ENCODE measurements around the gene KCNJ4. TPM values are rescaled to one million over a fixed set of nuclear protein-coding genes. Genes with fewer than 3 reads are reported as not detected.

The KCNJ4 gene
- total RNA-seq, 1 experiment from 2014 or later: 0.22 TPM

- intact Hi-C loops (cut with micrococcal nuclease; ENCODE audit: unreplicated experiment): no loop called here
- H3K9me2 ChIP-seq (ENCODE audit: insufficient read depth): no peaks in the 10 kb centered on the region
- no peaks in the 10 kb centered on the region for H3K9me3 ChIP-seq (ENCODE audit: insufficient read depth, low read depth)
- BruUV-seq (replicated peaks): no TSS peak
- no peaks in the 10 kb centered on the region for H3K79me2 ChIP-seq (ENCODE audit: low read depth)
- no peaks in the 10 kb centered on the region for H4K20me1 ChIP-seq (ENCODE audit: insufficient read depth)
- CTCF ChIA-PET: no interaction called here
- H3F3A ChIP-seq (ENCODE audit: insufficient read depth, low read depth): no peaks in the 10 kb centered on the region; the same call in 1 of the 2 replicates
- no peak for TF ChIP-seq EZH2 (IDR thresholded peaks at IDR 0.05; ENCODE audit: low read depth)
- no peak for TF ChIP-seq CTCF (conservative IDR thresholded peaks at IDR 0.05)
- no peak overlapping the region for H3K4me2 ChIP-seq
- no peaks in the 10 kb centered on the region for H3K36me3 ChIP-seq (ENCODE audit: low read depth)
- H3K27me3 ChIP-seq (ENCODE audit: insufficient read depth, low read depth): no peaks in the 10 kb centered on the region
- POLR2A ChIA-PET (ENCODE audit: unreplicated experiment): no interaction called here
- no peak for DNase-seq
- no peak overlapping the region for H3K4me3 ChIP-seq
- H3K4me1 ChIP-seq (replicated peaks; ENCODE audit: insufficient read depth): no peaks in the 10 kb centered on the region
- no peak overlapping the region for H2AFZ ChIP-seq
- no peak overlapping the region for H3K27ac ChIP-seq
Observed at GRCh38 chr22:38427465-38427864, 27.5 kb downstream of the KCNJ4 start.

- H3F3A ChIP-seq (ENCODE audit: insufficient read depth, low read depth): no peaks in the 10 kb centered on the region; the same call in 1 of the 2 replicates
- H3K27ac ChIP-seq: no peak overlapping the region
- ChIA-PET POLR2A (ENCODE audit: unreplicated experiment) (no interaction called here), CTCF (no interaction called here)
- no peaks in the 10 kb centered on the region for H4K20me1 ChIP-seq (ENCODE audit: insufficient read depth)
- no peak overlapping the region for H3K4me3 ChIP-seq
- no peaks in the 10 kb centered on the region for H3K9me2 ChIP-seq (ENCODE audit: insufficient read depth)
- H3K79me2 ChIP-seq (ENCODE audit: low read depth): no peaks in the 10 kb centered on the region
- H3K4me2 ChIP-seq: no peak overlapping the region
- TF ChIP-seq CTCF (conservative IDR thresholded peaks at IDR 0.05): no peak
- no peak for TF ChIP-seq EZH2 (IDR thresholded peaks at IDR 0.05; ENCODE audit: low read depth)
- BruUV-seq (replicated peaks): no TSS peak
- no peaks in the 10 kb centered on the region for H3K4me1 ChIP-seq (replicated peaks; ENCODE audit: insufficient read depth)
- no peaks in the 10 kb centered on the region for H3K9me3 ChIP-seq (ENCODE audit: insufficient read depth, low read depth)
- no peak overlapping the region for H2AFZ ChIP-seq
- intact Hi-C loops (cut with micrococcal nuclease; ENCODE audit: unreplicated experiment): no loop called here
- no peak for DNase-seq
- H3K27me3 ChIP-seq (ENCODE audit: insufficient read depth, low read depth): no peaks in the 10 kb centered on the region
- no peaks in the 10 kb centered on the region for H3K36me3 ChIP-seq (ENCODE audit: low read depth)
Observed at GRCh38 chr22:38426628-38427027, 28.4 kb downstream of the KCNJ4 start.

GRCh38 chr22:38424525-38425080, 30.4 kb downstream of the KCNJ4 start:
- H3K9me3 ChIP-seq (ENCODE audit: insufficient read depth, low read depth): no peaks in the 10 kb centered on the region
- no peaks in the 10 kb centered on the region for H3K79me2 ChIP-seq (ENCODE audit: low read depth)
- H3K27me3 ChIP-seq (ENCODE audit: insufficient read depth, low read depth): no peaks in the 10 kb centered on the region
- H3F3A ChIP-seq (ENCODE audit: insufficient read depth, low read depth): no peaks in the 10 kb centered on the region; the same call in 1 of the 2 replicates
- no peaks in the 10 kb centered on the region for H3K36me3 ChIP-seq (ENCODE audit: low read depth)
- no peaks in the 10 kb centered on the region for H3K9me2 ChIP-seq (ENCODE audit: insufficient read depth)
- no peak overlapping the region for H2AFZ ChIP-seq
- ChIA-PET CTCF (no interaction called here), POLR2A (ENCODE audit: unreplicated experiment) (interaction anchor here (0.5 to 0.6 kb wide), 2 partner anchors 118 to 581 kb away, joined by 3 to 6 read pairs; no protein-coding TSS in a partner anchor)
- BruUV-seq (replicated peaks): no TSS peak
- intact Hi-C loops (cut with micrococcal nuclease; ENCODE audit: unreplicated experiment): no loop called here
- no peak overlapping the region for H3K4me3 ChIP-seq
- H3K4me1 ChIP-seq (replicated peaks; ENCODE audit: insufficient read depth): no peaks in the 10 kb centered on the region
- no peaks in the 10 kb centered on the region for H4K20me1 ChIP-seq (ENCODE audit: insufficient read depth)
- H3K27ac ChIP-seq: no peak overlapping the region
- TF ChIP-seq CTCF (conservative IDR thresholded peaks at IDR 0.05) (no peak), EZH2 (IDR thresholded peaks at IDR 0.05; ENCODE audit: low read depth) (no peak)
- no peak overlapping the region for H3K4me2 ChIP-seq
- DNase-seq: no peak

Data from PC-9 (cell line).